B cell (primary cell): ENCODE data around the gene CLEC1A.

Experiments used
- CTCF ChIP-seq: fragments of 200-600 bp; IDR thresholded peaks from one replicate; pipeline ENCODE4 v1.8.0; 2022; ENCODE audit warnings: antibody characterized with exemption, mild to moderate bottlenecking
- EZH2 ChIP-seq: IDR thresholded peaks from 2 replicates; pipeline ENCODE4 v1.6.1; 2012; ENCODE audit warnings: borderline replicate concordance, low read depth, mild to moderate bottlenecking, moderate library complexity, low read length; ENCODE audit not compliant: insufficient read depth, poor library complexity, severe bottlenecking

- TF ChIP-seq CTCF: no peak
- TF ChIP-seq EZH2: no peak
Measured at GRCh38 chr12:10110256-10110844, 11.6 kb upstream of the CLEC1A start.
